AG20443 (cell line): ENCODE measurements around the gene ARL16.
"Not testable (repeated sequence)": the region's sequence is repeated elsewhere in the genome, so short reads cannot be mapped to it uniquely, and the experiment has no call there.

Experiments used
- DNase-seq: peaks from one replicate; pipeline ENCODE4 v3.0.0; 2012; ENCODE audit warnings: low spot score, mixed read lengths

Gene ARL16

GRCh38 chr17:81695211-81695610 is 11.6 kb upstream of the ARL16 start:
- no peak for DNase-seq

- no peak for DNase-seq
These were observed 11.2 kb upstream of the ARL16 start for GRCh38 chr17:81694810-81695209.

DNA sequence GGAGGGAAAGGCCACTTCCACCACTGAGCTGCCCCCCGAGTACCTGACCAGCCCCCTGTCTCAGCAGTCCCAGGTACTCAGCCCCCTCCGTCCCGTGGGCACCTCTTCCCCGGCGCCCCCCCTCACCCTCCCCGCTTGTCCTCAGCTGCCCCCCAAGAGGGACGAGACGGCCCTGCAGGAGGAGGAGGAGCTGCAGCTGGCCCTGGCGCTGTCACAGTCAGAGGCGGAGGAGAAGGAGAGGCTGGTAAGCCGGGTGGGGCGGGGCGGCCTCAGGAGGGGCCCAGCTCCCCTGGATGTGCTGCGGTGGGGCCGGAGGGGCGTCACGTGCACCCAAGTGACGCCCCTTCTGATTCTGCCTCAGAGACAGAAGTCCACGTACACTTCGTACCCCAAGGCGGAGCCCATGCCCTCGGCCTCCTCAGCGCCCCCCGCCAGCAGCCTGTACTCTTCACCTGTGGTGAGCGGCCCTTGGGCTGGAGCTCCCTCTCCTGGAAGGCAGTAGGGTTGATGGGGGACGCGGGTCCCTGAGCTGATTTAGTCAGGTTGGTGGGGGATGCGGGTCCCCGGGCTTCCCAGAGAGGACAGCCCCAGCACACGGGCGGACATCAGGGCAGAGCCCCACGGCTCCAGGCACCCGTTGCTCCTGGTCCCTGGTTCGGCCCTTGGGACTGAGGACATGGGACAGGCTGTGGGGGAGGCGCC is 10.1 kb upstream of the ARL16 start:
- DNase-seq = no peak

GRCh38 chr17:81691608-81692007 is 8.0 kb upstream of the ARL16 start:
- DNase-seq = no peak

DNA sequence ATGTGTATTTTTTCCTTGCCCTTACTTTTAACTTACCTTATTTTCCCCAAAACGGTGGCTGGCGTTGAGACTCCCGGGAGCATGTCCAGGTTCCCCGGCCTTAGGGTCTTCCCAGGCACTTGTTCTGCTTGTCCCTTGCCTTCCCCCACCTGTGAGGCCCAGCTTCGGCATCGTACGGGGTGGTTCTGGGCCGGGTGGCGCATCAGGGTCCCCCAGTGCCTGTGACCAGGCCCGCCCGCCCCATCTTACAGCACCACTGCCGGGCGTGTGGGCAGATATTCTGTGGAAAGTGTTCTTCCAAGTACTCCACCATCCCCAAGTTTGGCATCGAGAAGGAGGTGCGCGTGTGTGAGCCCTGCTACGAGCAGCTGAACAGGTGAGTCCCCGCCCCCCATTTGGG is 7.6 kb upstream of the ARL16 start:
- no peak for DNase-seq

DNA sequence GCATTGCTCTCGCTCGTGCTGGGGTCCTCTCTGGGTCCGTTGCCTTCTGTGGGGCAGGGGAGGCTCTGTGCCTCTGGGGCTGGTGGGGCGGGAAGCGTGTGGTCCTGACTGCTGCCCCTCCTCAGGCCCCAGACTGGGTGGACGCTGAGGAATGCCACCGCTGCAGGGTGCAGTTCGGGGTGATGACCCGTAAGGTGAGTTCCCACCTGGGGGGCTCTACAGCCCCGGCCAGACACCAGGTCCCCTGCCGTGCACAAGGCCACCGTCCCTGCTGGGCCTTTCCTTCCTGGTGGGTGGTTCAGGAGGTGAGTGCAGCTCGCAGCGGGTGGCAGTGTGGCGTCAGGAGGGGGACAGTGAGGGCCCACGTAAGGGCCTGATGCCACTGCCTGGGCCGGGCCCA is 7.0 kb upstream of the ARL16 start:
- DNase-seq = no peak

GRCh38 chr17:81690066-81690465 is 6.5 kb upstream of the ARL16 start:
- no peak for DNase-seq

DNA sequence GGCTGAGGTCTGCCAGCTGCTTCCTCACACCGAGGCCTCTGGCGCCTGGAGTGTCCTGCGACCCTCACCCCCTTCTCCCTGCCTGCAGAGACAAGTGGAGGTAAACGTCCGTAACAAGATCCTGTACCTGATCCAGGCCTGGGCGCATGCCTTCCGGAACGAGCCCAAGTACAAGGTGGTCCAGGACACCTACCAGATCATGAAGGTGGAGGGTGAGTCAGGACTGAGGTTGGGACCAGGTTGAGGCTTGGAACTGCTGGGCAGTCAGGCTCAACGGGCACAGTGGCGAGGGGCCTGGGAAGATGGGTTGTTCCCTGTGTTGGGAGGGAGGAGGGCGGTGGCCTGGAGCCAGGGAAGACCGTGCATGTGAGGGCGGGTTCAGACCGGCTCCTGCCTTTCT is 5.0 kb upstream of the ARL16 start:
- DNase-seq = no peak

- no peak for DNase-seq
These were observed 4.4 kb upstream of the ARL16 start for GRCh38 chr17:81687770-81688541.

DNA sequence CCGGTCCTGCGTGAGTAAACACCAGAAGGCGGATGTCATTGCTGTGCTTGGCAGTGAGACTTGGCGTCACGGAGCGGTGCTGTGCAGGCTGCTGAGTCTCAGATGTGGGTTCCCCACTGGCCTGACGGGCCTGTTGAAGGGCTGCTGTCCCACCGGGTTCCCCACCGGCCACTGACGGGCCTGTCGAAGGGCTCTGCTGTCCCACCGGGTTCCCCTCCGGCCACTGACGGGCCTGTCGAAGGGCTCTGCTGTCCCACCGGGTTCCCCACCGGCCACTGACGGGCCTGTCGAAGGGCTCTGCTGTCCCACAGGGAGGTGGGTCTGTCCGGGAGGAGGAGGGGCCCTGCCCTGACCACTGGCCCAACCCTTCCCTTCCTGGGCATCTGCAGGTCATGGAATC is 3.0 kb upstream of the ARL16 start:
- DNase-seq = no peak

DNA sequence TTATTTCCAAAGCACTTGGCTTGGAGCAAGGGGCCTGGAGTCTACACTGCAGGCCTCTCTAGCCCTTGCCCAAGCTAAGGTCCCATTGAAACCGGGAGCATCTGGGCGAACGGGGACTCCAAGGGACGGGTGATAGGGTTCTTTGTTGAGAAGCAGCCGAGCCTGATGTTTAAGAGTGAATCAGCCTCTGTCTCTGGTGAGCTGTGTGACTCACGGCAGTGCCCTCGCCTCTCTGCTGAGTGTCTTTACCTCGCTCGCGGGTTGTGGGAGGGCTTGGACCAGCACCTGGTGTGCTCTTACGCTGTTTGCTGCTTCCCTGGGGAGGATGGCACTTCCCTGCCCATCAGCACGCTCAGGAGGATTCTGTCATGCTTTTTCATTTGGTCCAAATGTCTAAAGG is 1.5 kb upstream of the ARL16 start:
- DNase-seq = peak; percentile 72

DNA sequence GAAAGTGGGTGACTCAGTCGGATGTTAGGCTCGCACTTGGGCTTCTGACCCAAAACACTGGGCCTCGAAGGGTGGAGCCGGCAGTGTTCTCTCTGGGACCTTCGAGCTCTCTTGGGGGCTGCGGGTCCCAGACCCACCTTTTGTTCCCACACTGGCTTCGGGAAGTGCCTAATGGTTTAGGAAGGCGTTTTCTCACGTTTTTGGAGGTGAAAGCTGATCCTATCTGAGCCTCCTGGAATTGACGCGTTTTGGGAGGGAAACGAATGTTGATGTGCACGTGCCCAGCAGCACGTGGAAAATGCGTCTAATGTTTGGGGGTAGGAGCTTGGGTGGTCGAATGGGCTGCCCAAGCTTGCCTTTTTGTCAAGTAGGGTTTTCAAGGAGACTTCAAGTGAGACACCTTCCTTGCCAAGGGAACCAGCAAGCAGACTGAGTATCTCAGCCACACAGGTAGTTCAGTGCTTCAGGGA is 880 bp upstream of the ARL16 start:
- peak; percentile 89 for DNase-seq

DNA sequence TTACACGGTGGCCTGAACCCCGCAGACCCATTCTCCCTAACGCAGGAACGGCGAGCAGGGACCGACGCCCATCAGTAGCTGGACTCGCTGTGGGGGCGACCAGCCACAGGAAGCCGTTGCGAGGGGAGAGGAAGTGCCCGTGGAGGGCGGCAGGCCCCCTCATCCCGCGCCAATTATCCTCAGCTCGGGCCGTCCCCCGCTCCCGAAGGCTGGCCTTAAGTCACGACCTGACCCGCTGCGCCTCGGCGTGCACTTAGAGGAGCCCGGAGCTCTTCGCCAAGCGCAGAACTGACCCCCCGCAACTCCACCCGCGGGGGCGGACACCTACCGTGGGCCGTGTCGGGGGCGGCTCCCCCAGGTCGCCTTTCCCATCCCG is 401 bp downstream of the ARL16 start:
- peak; percentile 37 for DNase-seq

- no peak for DNase-seq
These were observed 911 bp downstream of the ARL16 start for GRCh38 chr17:81682565-81683207.

- no peak for DNase-seq
These were observed 1.9 kb downstream of the ARL16 start for GRCh38 chr17:81681672-81682071.

DNA sequence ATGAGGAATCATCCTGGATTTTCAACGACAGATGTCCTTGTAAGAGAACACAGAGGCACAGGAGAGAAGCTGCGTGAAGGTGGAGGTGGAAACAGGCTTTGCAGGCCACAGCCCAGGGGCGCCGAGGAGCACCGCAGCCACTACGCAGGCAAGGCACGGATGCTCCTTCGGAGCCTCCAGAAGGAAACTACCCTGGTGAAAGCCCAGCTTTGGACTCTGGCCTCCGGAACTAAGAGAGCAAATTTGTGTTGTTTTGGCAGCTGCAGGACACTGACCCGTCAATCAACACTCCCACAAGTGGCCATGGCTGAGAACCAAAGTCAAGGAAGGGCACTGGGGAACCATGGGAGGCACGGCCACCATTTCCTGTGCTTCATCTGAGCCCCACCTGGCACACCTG is 3.4 kb downstream of the ARL16 start:
- no peak for DNase-seq

- no peak for DNase-seq
These were observed 6.7 kb downstream of the ARL16 start for GRCh38 chr17:81676906-81677305.

- DNase-seq = not testable (repeated sequence)
These were observed 7.9 kb downstream of the ARL16 start for GRCh38 chr17:81675515-81676221.

- no peak for DNase-seq
These were observed 9.9 kb downstream of the ARL16 start for GRCh38 chr17:81673561-81674258.

DNA sequence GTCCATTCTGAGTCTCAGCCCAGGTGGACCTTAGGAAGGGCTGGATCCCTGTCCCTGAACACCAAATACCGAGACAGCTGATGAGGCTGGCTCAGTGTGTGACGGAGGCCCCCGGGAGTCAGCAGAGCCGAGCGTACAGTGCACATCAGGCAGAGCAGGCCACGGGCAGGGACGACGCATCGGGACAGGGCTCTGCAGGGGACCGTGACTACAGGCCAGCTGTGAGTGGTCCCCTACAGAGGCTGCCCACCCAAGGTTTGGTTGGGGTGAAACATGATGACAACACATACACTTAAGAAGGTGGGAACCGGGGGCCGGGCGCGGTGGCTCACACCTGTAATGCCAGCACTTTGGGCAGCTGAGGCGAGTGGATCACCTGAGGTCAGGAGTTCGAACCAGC is 10.6 kb downstream of the ARL16 start:
- no peak for DNase-seq

- DNase-seq = no peak
These were observed 11.1 kb downstream of the ARL16 start for GRCh38 chr17:81672504-81672903.

- DNase-seq = no peak
These were observed 15.8 kb downstream of the ARL16 start for GRCh38 chr17:81667754-81668153.
